22Rv1 (cell line): ENCODE data around the gene NRN1L.

ENCODE experiments used
- ZFX ChIP-seq: fragments of 450-650 bp; IDR thresholded peaks from 2 replicates; pipeline ENCODE4 v1.6.1; 2017; ENCODE audit warnings: antibody characterized with exemption, borderline replicate concordance
- TF ChIP-seq, protein P1 (sequence below): fragments of 450-650 bp; IDR thresholded peaks from 2 replicates; pipeline ENCODE4 v1.5.1; 2017; ENCODE audit warnings: mild to moderate bottlenecking

DNA sequence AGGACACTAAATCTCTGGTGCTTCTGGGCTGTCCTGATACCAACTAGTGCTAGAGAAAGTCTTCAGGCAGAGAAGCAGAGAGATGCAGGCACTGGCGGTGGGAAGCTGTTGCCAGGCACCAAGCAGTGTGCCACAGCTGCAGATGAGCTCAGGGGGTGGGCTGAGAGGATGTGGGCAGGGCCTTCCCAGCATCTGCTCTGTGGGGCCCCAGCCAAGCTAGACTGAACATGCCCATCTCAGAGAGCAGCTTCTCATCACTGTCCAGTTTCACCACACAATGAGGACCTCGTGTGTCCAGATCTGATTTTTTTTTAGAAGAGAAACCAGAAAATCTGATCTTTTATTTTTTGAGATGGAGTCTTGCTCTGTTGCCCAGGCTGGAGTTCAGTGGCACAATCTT is 25.5 kb downstream of the NRN1L start:
- TF ChIP-seq, protein P1, sequence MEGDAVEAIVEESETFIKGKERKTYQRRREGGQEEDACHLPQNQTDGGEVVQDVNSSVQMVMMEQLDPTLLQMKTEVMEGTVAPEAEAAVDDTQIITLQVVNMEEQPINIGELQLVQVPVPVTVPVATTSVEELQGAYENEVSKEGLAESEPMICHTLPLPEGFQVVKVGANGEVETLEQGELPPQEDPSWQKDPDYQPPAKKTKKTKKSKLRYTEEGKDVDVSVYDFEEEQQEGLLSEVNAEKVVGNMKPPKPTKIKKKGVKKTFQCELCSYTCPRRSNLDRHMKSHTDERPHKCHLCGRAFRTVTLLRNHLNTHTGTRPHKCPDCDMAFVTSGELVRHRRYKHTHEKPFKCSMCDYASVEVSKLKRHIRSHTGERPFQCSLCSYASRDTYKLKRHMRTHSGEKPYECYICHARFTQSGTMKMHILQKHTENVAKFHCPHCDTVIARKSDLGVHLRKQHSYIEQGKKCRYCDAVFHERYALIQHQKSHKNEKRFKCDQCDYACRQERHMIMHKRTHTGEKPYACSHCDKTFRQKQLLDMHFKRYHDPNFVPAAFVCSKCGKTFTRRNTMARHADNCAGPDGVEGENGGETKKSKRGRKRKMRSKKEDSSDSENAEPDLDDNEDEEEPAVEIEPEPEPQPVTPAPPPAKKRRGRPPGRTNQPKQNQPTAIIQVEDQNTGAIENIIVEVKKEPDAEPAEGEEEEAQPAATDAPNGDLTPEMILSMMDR = no peak
- TF ChIP-seq ZFX = no peak
